ENCODE results near the gene SH3GL1. TPM values are rescaled to one million over a fixed set of nuclear protein-coding genes. Genes with fewer than 3 reads are reported as not detected.

Gene SH3GL1
- total and polyA plus RNA-seq, 2 experiments from 2014 or later = 81.7 to 114 TPM

DNA sequence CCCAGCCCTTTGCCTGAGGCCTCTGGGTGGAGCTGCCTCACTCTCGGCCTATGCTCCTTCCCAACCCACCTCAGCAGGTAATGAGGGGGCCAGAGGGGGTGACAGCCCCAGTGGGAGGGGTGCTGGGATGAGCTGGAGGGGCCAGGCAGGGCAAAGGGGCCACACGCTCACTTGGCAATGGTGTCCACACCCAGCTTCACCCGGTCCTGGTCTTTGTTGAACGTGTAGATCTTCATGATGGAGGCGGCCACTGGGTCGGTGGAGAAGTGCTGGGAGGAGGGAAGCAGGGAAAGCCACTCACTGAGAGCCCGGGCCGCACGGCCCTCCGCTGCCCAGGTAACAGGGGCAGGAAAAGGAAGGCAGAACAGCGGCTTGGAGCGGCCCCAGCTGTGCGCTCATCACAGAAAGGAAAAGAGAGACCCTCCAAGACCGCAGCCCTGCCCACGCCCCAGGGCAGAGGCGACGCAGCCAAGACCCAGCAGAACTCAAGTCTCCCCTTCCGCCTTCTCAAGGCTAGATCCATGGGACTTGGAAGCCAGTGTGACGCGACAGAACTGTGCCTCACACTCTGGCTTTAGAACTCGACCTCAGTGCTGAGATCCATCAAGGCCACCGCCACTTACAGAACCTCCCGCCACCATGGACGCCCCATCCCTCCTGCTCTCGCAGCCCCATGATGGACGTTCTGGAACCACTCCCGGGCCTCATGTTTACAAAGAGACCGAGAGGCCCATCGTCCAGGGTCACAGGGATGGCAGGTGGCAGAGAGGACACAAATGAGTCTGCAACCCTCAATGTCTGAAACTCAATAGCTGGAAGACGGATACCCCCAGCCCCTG, 48.0 kb upstream of the SH3GL1 start:
- no peak overlapping the region for H3K27ac ChIP-seq
- no peaks in the 10 kb centered on the region for H3K4me1 ChIP-seq (ENCODE audit: insufficient read depth)
- no peaks in the 10 kb centered on the region for H3K27me3 ChIP-seq
- TF ChIP-seq EZH2 (IDR thresholded peaks at IDR 0.05; ENCODE audit: borderline replicate concordance) (no peak), EZH2phosphoT487 (IDR thresholded peaks at IDR 0.05; ENCODE audit: low read depth, severe bottlenecking, unreplicated experiment) (no peak)
- TF ChIP-seq, protein P1, sequence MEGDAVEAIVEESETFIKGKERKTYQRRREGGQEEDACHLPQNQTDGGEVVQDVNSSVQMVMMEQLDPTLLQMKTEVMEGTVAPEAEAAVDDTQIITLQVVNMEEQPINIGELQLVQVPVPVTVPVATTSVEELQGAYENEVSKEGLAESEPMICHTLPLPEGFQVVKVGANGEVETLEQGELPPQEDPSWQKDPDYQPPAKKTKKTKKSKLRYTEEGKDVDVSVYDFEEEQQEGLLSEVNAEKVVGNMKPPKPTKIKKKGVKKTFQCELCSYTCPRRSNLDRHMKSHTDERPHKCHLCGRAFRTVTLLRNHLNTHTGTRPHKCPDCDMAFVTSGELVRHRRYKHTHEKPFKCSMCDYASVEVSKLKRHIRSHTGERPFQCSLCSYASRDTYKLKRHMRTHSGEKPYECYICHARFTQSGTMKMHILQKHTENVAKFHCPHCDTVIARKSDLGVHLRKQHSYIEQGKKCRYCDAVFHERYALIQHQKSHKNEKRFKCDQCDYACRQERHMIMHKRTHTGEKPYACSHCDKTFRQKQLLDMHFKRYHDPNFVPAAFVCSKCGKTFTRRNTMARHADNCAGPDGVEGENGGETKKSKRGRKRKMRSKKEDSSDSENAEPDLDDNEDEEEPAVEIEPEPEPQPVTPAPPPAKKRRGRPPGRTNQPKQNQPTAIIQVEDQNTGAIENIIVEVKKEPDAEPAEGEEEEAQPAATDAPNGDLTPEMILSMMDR (IDR thresholded peaks at IDR 0.05; ENCODE audit: poor library complexity) = no peak
- 91% methylated on average over 30 of the region's 30 CpGs for WGBS (ENCODE audit: low lambda C conversion rate, missing lambda C conversion rate)
- H2AFZ ChIP-seq = no peak overlapping the region
- no peaks in the 10 kb centered on the region for H3K9me3 ChIP-seq (ENCODE audit: low read depth)
- H3K4me2 ChIP-seq = no peak overlapping the region
- no peak overlapping the region for H3K4me3 ChIP-seq
- H4K20me1 ChIP-seq (ENCODE audit: insufficient read depth, poor library complexity, severe bottlenecking) = no peaks in the 10 kb centered on the region
- H3K79me2 ChIP-seq = no peaks in the 10 kb centered on the region
- H3K9me2 ChIP-seq (replicated peaks; ENCODE audit: insufficient read depth) = no peaks in the 10 kb centered on the region
- no peaks in the 10 kb centered on the region for H3K36me3 ChIP-seq (replicated peaks; ENCODE audit: insufficient read depth, low read depth)
- no peak for DNase-seq (ENCODE audit: low spot score)

DNA sequence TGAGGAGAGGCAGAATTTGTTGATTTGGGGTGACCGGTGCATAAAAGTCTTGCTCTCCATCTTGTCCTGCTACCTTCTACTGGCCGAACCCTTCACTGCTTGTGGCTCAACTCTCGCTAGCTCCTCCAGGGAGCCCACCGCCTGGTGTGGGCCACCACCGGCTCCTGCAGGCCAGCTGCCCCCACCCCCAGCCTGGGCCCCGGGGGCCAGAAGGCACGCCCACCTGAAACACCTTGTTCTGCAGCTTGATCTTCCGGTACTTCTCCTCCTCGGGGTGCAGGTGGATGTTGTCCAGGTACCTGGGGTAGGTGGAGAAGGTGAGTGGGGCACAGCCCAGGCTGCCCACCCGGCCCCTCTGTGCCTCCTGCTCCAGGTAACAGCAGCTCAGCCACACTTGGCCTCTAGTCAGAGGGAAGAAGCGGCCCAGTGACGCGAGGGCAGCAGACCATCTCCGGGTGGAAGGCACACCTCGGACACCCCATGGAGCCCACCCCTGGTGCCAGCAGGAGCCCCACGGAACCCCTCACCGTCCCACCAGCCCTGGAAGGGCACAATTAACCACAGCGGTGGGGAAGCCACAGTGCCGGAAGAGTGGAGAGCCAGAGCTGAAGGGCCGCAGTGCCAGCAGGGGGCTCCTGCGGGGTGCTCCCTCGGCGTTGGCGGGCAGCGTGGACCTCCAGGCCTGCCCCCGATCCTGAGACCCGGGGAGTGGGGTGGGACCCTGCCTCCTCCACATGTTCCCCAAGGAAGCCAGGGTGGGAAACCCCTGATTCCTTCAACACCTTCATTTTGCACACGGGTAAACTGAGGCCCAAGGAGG, 47.2 kb upstream of the SH3GL1 start:
- Histone ChIP-seq H4K20me1 (ENCODE audit: insufficient read depth, poor library complexity, severe bottlenecking) (no peaks in the 10 kb centered on the region), H3K9me2 (replicated peaks; ENCODE audit: insufficient read depth) (no peaks in the 10 kb centered on the region), H3K4me2 (no peak overlapping the region), H2AFZ (no peak overlapping the region), H3K36me3 (replicated peaks; ENCODE audit: insufficient read depth, low read depth) (no peaks in the 10 kb centered on the region), H3K4me1 (ENCODE audit: insufficient read depth) (no peaks in the 10 kb centered on the region), H3K4me3 (no peak overlapping the region), H3K9me3 (ENCODE audit: low read depth) (no peaks in the 10 kb centered on the region), H3K27ac (no peak overlapping the region), H3K27me3 (no peaks in the 10 kb centered on the region), H3K79me2 (no peaks in the 10 kb centered on the region)
- WGBS (ENCODE audit: low lambda C conversion rate, missing lambda C conversion rate) = 97% methylated on average over 28 of the region's 28 CpGs
- DNase-seq (ENCODE audit: low spot score) = no peak
- TF ChIP-seq EZH2 (IDR thresholded peaks at IDR 0.05; ENCODE audit: borderline replicate concordance) = no peak
- TF ChIP-seq, protein P1 (IDR thresholded peaks at IDR 0.05; ENCODE audit: poor library complexity) = no peak
- TF ChIP-seq EZH2phosphoT487 (IDR thresholded peaks at IDR 0.05; ENCODE audit: low read depth, severe bottlenecking, unreplicated experiment) = no peak

DNA sequence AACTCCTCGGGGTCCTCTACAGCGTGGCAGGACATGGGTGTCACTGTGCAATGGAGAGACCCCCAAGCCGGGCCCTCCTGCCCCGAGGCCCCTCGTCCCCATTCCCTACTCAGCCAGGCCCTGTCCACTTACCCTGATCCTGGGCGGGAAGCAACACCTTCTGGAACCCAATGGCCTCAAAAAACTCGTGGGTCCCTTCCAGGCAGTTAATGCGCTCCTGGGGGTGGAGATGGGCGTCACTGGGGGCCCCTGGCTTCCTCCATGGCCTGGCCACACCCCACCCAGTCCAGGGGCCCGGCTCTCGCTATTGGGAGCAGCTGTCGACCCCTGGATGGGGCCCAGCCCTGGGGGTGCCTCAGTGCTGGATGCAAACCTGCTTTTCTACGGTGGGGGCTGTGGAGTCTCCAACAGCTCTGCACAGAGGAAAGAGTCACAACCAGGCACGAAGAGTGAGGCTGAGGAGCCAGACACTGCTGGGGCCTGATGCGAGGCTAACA, 46.4 kb upstream of the SH3GL1 start:
- Histone ChIP-seq H4K20me1 (ENCODE audit: insufficient read depth, poor library complexity, severe bottlenecking) (no peaks in the 10 kb centered on the region), H3K4me3 (no peak overlapping the region), H2AFZ (no peak overlapping the region), H3K4me1 (ENCODE audit: insufficient read depth) (no peaks in the 10 kb centered on the region), H3K9me2 (replicated peaks; ENCODE audit: insufficient read depth) (no peaks in the 10 kb centered on the region), H3K27ac (no peak overlapping the region), H3K4me2 (no peak overlapping the region), H3K36me3 (replicated peaks; ENCODE audit: insufficient read depth, low read depth) (no peaks in the 10 kb centered on the region), H3K9me3 (ENCODE audit: low read depth) (no peaks in the 10 kb centered on the region), H3K79me2 (no peaks in the 10 kb centered on the region), H3K27me3 (no peaks in the 10 kb centered on the region)
- TF ChIP-seq, protein P1 (IDR thresholded peaks at IDR 0.05; ENCODE audit: poor library complexity) = no peak
- no peak for TF ChIP-seq EZH2phosphoT487 (IDR thresholded peaks at IDR 0.05; ENCODE audit: low read depth, severe bottlenecking, unreplicated experiment)
- no peak for TF ChIP-seq EZH2 (IDR thresholded peaks at IDR 0.05; ENCODE audit: borderline replicate concordance)
- WGBS (ENCODE audit: low lambda C conversion rate, missing lambda C conversion rate) = 93% methylated on average over 15 of the region's 15 CpGs
- no peak for DNase-seq (ENCODE audit: low spot score)

All from hepatocyte (in vitro differentiated cells).